Pulmonary artery endothelial cell (primary cell): ENCODE data around the gene AP3D1. TPM values are rescaled to one million over a fixed set of nuclear protein-coding genes. Genes with fewer than 3 reads are reported as not detected.
"Not testable (repeated sequence)": the region's sequence is repeated elsewhere in the genome, so short reads cannot be mapped to it uniquely, and the experiment has no call there.

Source experiments
- DNase-seq: peaks from one replicate; pipeline ENCODE4 v3.0.0-alpha.2; 2011; ENCODE audit warnings: low read depth, low spot score
- total RNA-seq: library from RNA; depleted of rRNA; stranded (reverse); fragments of >200 nt; gene quantifications from 2 replicates; pipeline ENCODE4 v1.2.3, GENCODE V29; 2014

The AP3D1 gene
- 90.9 and 100 TPM in 2 replicates for total RNA-seq

- peak; percentile 98 for DNase-seq
Observed at GRCh38 chr19:2151339-2152229, at the start of gene AP3D1. TSS of gene AP3D1 (minus strand) at chr19:2151566. CDS start at chr19:2151334, 232 bp downstream.

- DNase-seq, result not testable (repeated sequence)
Observed at GRCh38 chr19:2200624-2201294, 49.4 kb upstream of the AP3D1 start.

GRCh38 chr19:2199861-2200623 is 48.7 kb upstream of the AP3D1 start:
- DNase-seq, result no peak

- no peak for DNase-seq
Observed at GRCh38 chr19:2199215-2199614, 47.8 kb upstream of the AP3D1 start.

GRCh38 chr19:2198317-2198716 is 47.0 kb upstream of the AP3D1 start:
- DNase-seq, result no peak

GRCh38 chr19:2197270-2197669 is 45.9 kb upstream of the AP3D1 start:
- no peak for DNase-seq

- DNase-seq, result no peak
Observed at GRCh38 chr19:2195914-2196313, 44.5 kb upstream of the AP3D1 start.

GRCh38 chr19:2195361-2195760 is 44.0 kb upstream of the AP3D1 start:
- DNase-seq, result no peak

GRCh38 chr19:2194513-2195078 is 43.2 kb upstream of the AP3D1 start:
- no peak for DNase-seq

- DNase-seq, result no peak
Observed at GRCh38 chr19:2193807-2194206, 42.4 kb upstream of the AP3D1 start.

GRCh38 chr19:2192862-2193261 is 41.5 kb upstream of the AP3D1 start:
- no peak for DNase-seq

GRCh38 chr19:2191456-2192310 is 40.3 kb upstream of the AP3D1 start:
- no peak for DNase-seq

- DNase-seq, result no peak
Observed at GRCh38 chr19:2190848-2191455, 39.6 kb upstream of the AP3D1 start.

- no peak for DNase-seq
Observed at GRCh38 chr19:2189880-2190279, 38.5 kb upstream of the AP3D1 start.

GRCh38 chr19:2188708-2189385 is 37.5 kb upstream of the AP3D1 start:
- no peak for DNase-seq

- no peak for DNase-seq
Observed at GRCh38 chr19:2187159-2187558, 35.8 kb upstream of the AP3D1 start.

- no peak for DNase-seq
Observed at GRCh38 chr19:2186071-2186846, 34.9 kb upstream of the AP3D1 start.

- no peak for DNase-seq
Observed at GRCh38 chr19:2185734-2186070, 34.3 kb upstream of the AP3D1 start.

GRCh38 chr19:2184422-2184975 is 33.1 kb upstream of the AP3D1 start:
- DNase-seq, result no peak
